HCT116 (cell line): ENCODE results near the gene PHF21B. TPM values are rescaled to one million over a fixed set of nuclear protein-coding genes. Genes with fewer than 3 reads are reported as not detected.

Source experiments
- ATAC-seq: fragments of 200-7000 bp; cut with Tn5 transposase; 2 replicates; pipeline ENCODE4 v1.9.1; 2020; ENCODE audit warnings: mild to moderate bottlenecking, moderate library complexity
- BruUV-seq: library from RNA; stranded (reverse); fragments of 400-500 nt; replicated peaks from 2 replicates; lab custom pipeline; 2021; lab: Mats Ljungman, UMichigan
- CTCF ChIA-PET: fragments of 300-600 bp; sonication (Branson Sonifier 250); formaldehyde crosslinking; loops from one replicate; lab custom pipeline; 2021; ENCODE audit warnings: antibody characterized with exemption; lab: Charles Lee
- POLR2A ChIA-PET: fragments of 300-600, 350-600 bp; sonication (Branson Sonifier 250); formaldehyde crosslinking; loops from one replicate; lab custom pipeline; 2021; ENCODE audit warnings: antibody characterized with exemption; lab: Charles Lee
- RAD21 ChIA-PET, 2 experiments: fragments of 300-600 bp; sonication (Branson Sonifier 250); formaldehyde crosslinking; loops; one replicate each; lab custom pipeline; 2023; ENCODE audit warnings: low total read pairs in 2 of 2; ENCODE audit not compliant: uncharacterized antibody in 2 of 2, unreplicated experiment in 2 of 2, low non-redundant PET in 1 of 2; lab: Charles Lee
- DNase-seq: peaks from one replicate; pipeline ENCODE4 v3.0.0-alpha.2; 2010; ENCODE audit warnings: low read depth, low spot score
- H2AFZ ChIP-seq: fragments of 200-600 bp; shearing (Covaris generic), sonication (generic); 2 replicates; pipeline ENCODE4 v1.6.1; 2017; ENCODE audit warnings: low read depth, mixed run types, mixed read lengths, antibody characterized with exemption, low read length; ENCODE audit not compliant: poor library complexity, severe bottlenecking
- H3K27ac ChIP-seq: 2 replicates; pipeline ENCODE4 v1.5.1; 2012; ENCODE audit warnings: low read depth, low read length
- H3K27me3 ChIP-seq: fragments of 200-600 bp; sonication (generic); 2 replicates; pipeline ENCODE4 v1.6.1; 2016; ENCODE audit warnings: mixed run types, low read length, mixed read lengths; ENCODE audit not compliant: insufficient read depth
- H3K36me3 ChIP-seq, 2 experiments: fragments of 200-500 bp in 1 of 2; fragments of 200-600 bp in 1 of 2; sonication (Bioruptor generic) in 1 of 2; sonication (generic) in 1 of 2; 2 replicates each; pipeline versions ENCODE4 v1.5.1 to v1.6.1; 2014 to 2016; ENCODE audit warnings: low read length in 2 of 2, inconsistent platforms in 1 of 2, mixed read lengths in 1 of 2, mixed run types in 1 of 2; ENCODE audit not compliant: insufficient read depth in 2 of 2, control insufficient read depth in 1 of 2
- H3K4me1 ChIP-seq, 2 experiments: fragments of 200-600 bp in 1 of 2; sonication (generic) in 1 of 2; 2 replicates each; pipeline versions ENCODE4 v1.5.1 to v1.6.1; 2012 to 2017; ENCODE audit warnings: low read length in 2 of 2, inconsistent platforms in 1 of 2, mild to moderate bottlenecking in 1 of 2, mixed read lengths in 1 of 2, mixed run types in 1 of 2, moderate library complexity in 1 of 2; ENCODE audit not compliant: insufficient read depth in 2 of 2, control insufficient read depth in 1 of 2
- H3K4me2 ChIP-seq: fragments of 200-600 bp; sonication (generic); 2 replicates; pipeline ENCODE4 v1.6.1; 2017; ENCODE audit warnings: mixed run types, low read length, mixed read lengths
- H3K4me3 ChIP-seq, 2 experiments: fragments of 200-600 bp in 1 of 2; sonication (generic) in 1 of 2; replicated peaks in 1 of 2; 2 replicates each; pipeline ENCODE4 v1.5.1; 2011 to 2016; ENCODE audit warnings: low read length in 2 of 2, control low read depth in 1 of 2, low read depth in 1 of 2, mild to moderate bottlenecking in 1 of 2, mixed read lengths in 1 of 2, mixed run types in 1 of 2
- H3K79me2 ChIP-seq: fragments of 200-600 bp; sonication (generic); 2 replicates; pipeline ENCODE4 v1.6.1; 2017; ENCODE audit warnings: mild to moderate bottlenecking, mixed run types, low read length, moderate library complexity, mixed read lengths; ENCODE audit not compliant: insufficient read depth
- H3K9ac ChIP-seq: fragments of 200-600 bp; sonication (generic); 2 replicates; pipeline ENCODE4 v1.6.1; 2016; ENCODE audit warnings: low read length, mixed read lengths
- H3K9me2 ChIP-seq: fragments of 200-600 bp; sonication (generic), shearing (Covaris generic); 2 replicates; pipeline ENCODE4 v1.6.1; 2017; ENCODE audit warnings: mixed run types, mild to moderate bottlenecking, moderate library complexity; ENCODE audit not compliant: insufficient read depth
- H3K9me3 ChIP-seq, 2 experiments: fragments of 200-500 bp in 1 of 2; fragments of 200-600 bp in 1 of 2; sonication (Bioruptor generic) in 1 of 2; sonication (generic) in 1 of 2; 2 replicates each; pipeline ENCODE4 v1.6.1; 2014 to 2017; ENCODE audit warnings: low read length in 2 of 2, mixed read lengths in 2 of 2, inconsistent platforms in 1 of 2, low read depth in 1 of 2, mild to moderate bottlenecking in 1 of 2, mixed run types in 1 of 2, moderate library complexity in 1 of 2; ENCODE audit not compliant: control insufficient read depth in 1 of 2, insufficient read depth in 1 of 2
- H4K20me1 ChIP-seq: fragments of 200-600 bp; sonication (generic), shearing (Covaris generic); 2 replicates; pipeline ENCODE4 v1.6.1; 2017; ENCODE audit warnings: mixed run types, mild to moderate bottlenecking, moderate library complexity; ENCODE audit not compliant: insufficient read depth
- CBX3 ChIP-seq: IDR thresholded peaks from 2 replicates; pipeline ENCODE4 v1.6.1; 2012; ENCODE audit warnings: low read depth
- CEBPB ChIP-seq: IDR thresholded peaks from 2 replicates; pipeline ENCODE4 v1.6.1; 2012; ENCODE audit warnings: low read depth
- EGR1 ChIP-seq: IDR thresholded peaks from 2 replicates; pipeline ENCODE4 v1.6.1; 2012; ENCODE audit warnings: low read depth
- EZH2 ChIP-seq: fragments of 200-600 bp; sonication (generic); IDR thresholded peaks from 2 replicates; pipeline ENCODE4 v1.6.1; 2017; ENCODE audit warnings: antibody characterized with exemption, mixed run types
- EZH2phosphoT487 ChIP-seq: fragments of 200-600 bp; IDR thresholded peaks from 2 replicates; pipeline ENCODE4 v1.6.1; 2018; ENCODE audit warnings: antibody characterized with exemption, borderline replicate concordance
- FOSL1 ChIP-seq: IDR thresholded peaks from 2 replicates; pipeline ENCODE4 v1.6.1; 2012; ENCODE audit warnings: low read depth
- JUND ChIP-seq: IDR thresholded peaks from 2 replicates; pipeline ENCODE4 v1.6.1; 2012
- POLR2A ChIP-seq: IDR thresholded peaks from 2 replicates; pipeline ENCODE4 v1.7.0; 2011; ENCODE audit warnings: borderline replicate concordance; ENCODE audit not compliant: insufficient read depth, insufficient read length; ENCODE audit errors: extremely low read depth
- POLR2AphosphoS5 ChIP-seq: IDR thresholded peaks from 2 replicates; pipeline ENCODE4 v1.6.1; 2011; ENCODE audit warnings: mild to moderate bottlenecking, low read depth, low read length, moderate library complexity
- SIN3A ChIP-seq: IDR thresholded peaks from 2 replicates; pipeline ENCODE4 v1.6.1; 2012; ENCODE audit warnings: low read depth
- YY1 ChIP-seq: IDR thresholded peaks from 2 replicates; pipeline ENCODE4 v1.6.1; 2011; ENCODE audit warnings: low read length, low read depth, moderate library complexity, mild to moderate bottlenecking; ENCODE audit not compliant: insufficient replicate concordance; ENCODE audit errors: extremely low read depth
- ZFX ChIP-seq: fragments of 450-650 bp; IDR thresholded peaks from 2 replicates; pipeline ENCODE4 v1.6.1; 2017
- intact Hi-C: fragments of 100-400 bp; cut with micrococcal nuclease; formaldehyde crosslinking; loops from 2 replicates; pipeline ENCODE4 v1.10.0; 2022
- total RNA-seq: library from RNA; stranded (reverse); gene quantifications from one replicate; pipeline ENCODE4 v1.2.1, GENCODE V29; 2021; ENCODE audit not compliant: unreplicated experiment
- TF ChIP-seq, protein P1 (sequence below): IDR thresholded peaks from 2 replicates; pipeline ENCODE4 v1.6.1; 2012
- TF ChIP-seq, protein P2 (sequence below): IDR thresholded peaks from 2 replicates; pipeline ENCODE4 v1.6.1; 2012; ENCODE audit warnings: low read depth
- TF ChIP-seq, protein P3 (sequence below): IDR thresholded peaks from 2 replicates; pipeline ENCODE4 v1.6.1; 2011; ENCODE audit warnings: mild to moderate bottlenecking, low read length, moderate library complexity; ENCODE audit not compliant: insufficient replicate concordance; ENCODE audit errors: extremely low read depth
- TF ChIP-seq, protein P4 (sequence below), 3 experiments: fragments of 200-600 bp in 1 of 3; sonication (generic) in 1 of 3; IDR thresholded peaks in 2 of 3; conservative IDR thresholded peaks in 1 of 3; 2 replicates each; pipeline ENCODE4 v1.5.1; 2012 to 2017; ENCODE audit warnings: low read depth in 2 of 3, low read length in 2 of 3, antibody characterized with exemption in 1 of 3, borderline replicate concordance in 1 of 3, control low read depth in 1 of 3, mild to moderate bottlenecking in 1 of 3, mixed read lengths in 1 of 3, mixed run types in 1 of 3, moderate library complexity in 1 of 3; ENCODE audit not compliant: insufficient read depth in 1 of 3

Gene PHF21B
- total RNA-seq, 1 experiment from 2014 or later = not detected

DNA sequence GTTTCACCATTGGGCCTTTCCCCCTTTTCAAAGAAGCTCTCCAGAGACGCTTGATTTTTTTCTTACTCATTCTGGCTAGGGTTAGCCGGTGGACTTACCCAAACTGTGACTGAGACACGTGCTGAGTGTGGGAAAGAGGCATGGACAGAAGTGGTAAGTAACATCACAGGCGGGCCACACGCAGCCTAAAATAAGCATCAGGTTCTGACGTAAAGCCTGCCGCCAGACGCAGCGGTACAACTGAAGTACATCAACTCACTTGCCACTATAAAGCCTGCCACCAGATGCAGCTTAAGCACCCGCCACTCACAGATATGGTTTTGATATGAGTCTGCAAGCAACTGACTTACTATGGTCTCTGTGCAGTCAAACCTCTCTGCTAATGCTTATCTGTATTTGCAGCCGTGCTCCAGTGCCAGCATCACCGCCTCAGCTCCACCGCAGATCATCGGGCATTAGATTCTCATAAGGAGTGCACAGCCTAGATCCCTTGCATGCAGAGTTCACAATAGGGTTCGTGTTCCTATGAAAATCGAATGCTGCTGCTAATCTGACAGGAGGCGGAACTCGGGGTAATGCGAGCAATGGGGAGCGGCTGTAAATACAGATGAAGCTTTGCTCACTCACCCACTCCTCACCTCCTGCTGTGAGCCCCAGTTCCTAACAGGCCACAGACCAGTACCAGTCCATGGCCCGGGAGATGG, 58.8 kb downstream of the PHF21B start:
- intact Hi-C loops = no loop called here
- POLR2A ChIA-PET = no interaction called here
- no peak for ATAC-seq

More for the DNA sequence above, 58.8 kb downstream of the PHF21B start:
- ChIA-PET CTCF (no interaction called here), RAD21 (no interaction called here)
- H3K27ac ChIP-seq = no peak overlapping the region
- H3K79me2 ChIP-seq = no peaks in the 10 kb centered on the region
- H3K4me2 ChIP-seq = no peak overlapping the region
- no peak overlapping the region for H3K9ac ChIP-seq
- H2AFZ ChIP-seq = no peak overlapping the region
- H4K20me1 ChIP-seq = no peaks in the 10 kb centered on the region
- DNase-seq = no peak
- TF ChIP-seq, protein P1, sequence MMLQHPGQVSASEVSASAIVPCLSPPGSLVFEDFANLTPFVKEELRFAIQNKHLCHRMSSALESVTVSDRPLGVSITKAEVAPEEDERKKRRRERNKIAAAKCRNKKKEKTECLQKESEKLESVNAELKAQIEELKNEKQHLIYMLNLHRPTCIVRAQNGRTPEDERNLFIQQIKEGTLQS = no peak
- TF ChIP-seq ZFX = no peak
- no peak for TF ChIP-seq POLR2AphosphoS5
- no peak for TF ChIP-seq SIN3A
- TF ChIP-seq EZH2 = no peak
- no peak for TF ChIP-seq FOSL1
- TF ChIP-seq JUND = no peak
- no peak for TF ChIP-seq POLR2A
- TF ChIP-seq, protein P2, sequence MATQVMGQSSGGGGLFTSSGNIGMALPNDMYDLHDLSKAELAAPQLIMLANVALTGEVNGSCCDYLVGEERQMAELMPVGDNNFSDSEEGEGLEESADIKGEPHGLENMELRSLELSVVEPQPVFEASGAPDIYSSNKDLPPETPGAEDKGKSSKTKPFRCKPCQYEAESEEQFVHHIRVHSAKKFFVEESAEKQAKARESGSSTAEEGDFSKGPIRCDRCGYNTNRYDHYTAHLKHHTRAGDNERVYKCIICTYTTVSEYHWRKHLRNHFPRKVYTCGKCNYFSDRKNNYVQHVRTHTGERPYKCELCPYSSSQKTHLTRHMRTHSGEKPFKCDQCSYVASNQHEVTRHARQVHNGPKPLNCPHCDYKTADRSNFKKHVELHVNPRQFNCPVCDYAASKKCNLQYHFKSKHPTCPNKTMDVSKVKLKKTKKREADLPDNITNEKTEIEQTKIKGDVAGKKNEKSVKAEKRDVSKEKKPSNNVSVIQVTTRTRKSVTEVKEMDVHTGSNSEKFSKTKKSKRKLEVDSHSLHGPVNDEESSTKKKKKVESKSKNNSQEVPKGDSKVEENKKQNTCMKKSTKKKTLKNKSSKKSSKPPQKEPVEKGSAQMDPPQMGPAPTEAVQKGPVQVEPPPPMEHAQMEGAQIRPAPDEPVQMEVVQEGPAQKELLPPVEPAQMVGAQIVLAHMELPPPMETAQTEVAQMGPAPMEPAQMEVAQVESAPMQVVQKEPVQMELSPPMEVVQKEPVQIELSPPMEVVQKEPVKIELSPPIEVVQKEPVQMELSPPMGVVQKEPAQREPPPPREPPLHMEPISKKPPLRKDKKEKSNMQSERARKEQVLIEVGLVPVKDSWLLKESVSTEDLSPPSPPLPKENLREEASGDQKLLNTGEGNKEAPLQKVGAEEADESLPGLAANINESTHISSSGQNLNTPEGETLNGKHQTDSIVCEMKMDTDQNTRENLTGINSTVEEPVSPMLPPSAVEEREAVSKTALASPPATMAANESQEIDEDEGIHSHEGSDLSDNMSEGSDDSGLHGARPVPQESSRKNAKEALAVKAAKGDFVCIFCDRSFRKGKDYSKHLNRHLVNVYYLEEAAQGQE = no peak
- no peak for TF ChIP-seq EGR1
- no peak for TF ChIP-seq EZH2phosphoT487
- no peak for TF ChIP-seq CEBPB
- TF ChIP-seq, protein P3, sequence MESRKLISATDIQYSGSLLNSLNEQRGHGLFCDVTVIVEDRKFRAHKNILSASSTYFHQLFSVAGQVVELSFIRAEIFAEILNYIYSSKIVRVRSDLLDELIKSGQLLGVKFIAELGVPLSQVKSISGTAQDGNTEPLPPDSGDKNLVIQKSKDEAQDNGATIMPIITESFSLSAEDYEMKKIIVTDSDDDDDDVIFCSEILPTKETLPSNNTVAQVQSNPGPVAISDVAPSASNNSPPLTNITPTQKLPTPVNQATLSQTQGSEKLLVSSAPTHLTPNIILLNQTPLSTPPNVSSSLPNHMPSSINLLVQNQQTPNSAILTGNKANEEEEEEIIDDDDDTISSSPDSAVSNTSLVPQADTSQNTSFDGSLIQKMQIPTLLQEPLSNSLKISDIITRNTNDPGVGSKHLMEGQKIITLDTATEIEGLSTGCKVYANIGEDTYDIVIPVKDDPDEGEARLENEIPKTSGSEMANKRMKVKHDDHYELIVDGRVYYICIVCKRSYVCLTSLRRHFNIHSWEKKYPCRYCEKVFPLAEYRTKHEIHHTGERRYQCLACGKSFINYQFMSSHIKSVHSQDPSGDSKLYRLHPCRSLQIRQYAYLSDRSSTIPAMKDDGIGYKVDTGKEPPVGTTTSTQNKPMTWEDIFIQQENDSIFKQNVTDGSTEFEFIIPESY = no peak
- no peak for TF ChIP-seq CBX3
- TF ChIP-seq, protein P4, sequence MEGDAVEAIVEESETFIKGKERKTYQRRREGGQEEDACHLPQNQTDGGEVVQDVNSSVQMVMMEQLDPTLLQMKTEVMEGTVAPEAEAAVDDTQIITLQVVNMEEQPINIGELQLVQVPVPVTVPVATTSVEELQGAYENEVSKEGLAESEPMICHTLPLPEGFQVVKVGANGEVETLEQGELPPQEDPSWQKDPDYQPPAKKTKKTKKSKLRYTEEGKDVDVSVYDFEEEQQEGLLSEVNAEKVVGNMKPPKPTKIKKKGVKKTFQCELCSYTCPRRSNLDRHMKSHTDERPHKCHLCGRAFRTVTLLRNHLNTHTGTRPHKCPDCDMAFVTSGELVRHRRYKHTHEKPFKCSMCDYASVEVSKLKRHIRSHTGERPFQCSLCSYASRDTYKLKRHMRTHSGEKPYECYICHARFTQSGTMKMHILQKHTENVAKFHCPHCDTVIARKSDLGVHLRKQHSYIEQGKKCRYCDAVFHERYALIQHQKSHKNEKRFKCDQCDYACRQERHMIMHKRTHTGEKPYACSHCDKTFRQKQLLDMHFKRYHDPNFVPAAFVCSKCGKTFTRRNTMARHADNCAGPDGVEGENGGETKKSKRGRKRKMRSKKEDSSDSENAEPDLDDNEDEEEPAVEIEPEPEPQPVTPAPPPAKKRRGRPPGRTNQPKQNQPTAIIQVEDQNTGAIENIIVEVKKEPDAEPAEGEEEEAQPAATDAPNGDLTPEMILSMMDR (IDR thresholded peaks at IDR 0.05 in 2 of 3, conservative IDR thresholded peaks at IDR 0.05 in 1 of 3; ENCODE audit: borderline replicate concordance in 1 of 3, insufficient read depth in 1 of 3, low read depth in 2 of 3, low read length in 2 of 3) = no peak
- no peak for TF ChIP-seq YY1
- H3K9me2 ChIP-seq = no peaks in the 10 kb centered on the region
- no peaks in the 10 kb centered on the region for H3K9me3 ChIP-seq
- no TSS peak for BruUV-seq
- no peak overlapping the region for H3K4me3 ChIP-seq
- no peaks in the 10 kb centered on the region for H3K4me1 ChIP-seq
- H3K27me3 ChIP-seq = peaks cover 32% of the 10 kb centered on the region; the same call in 1 of the 2 replicates
- no peaks in the 10 kb centered on the region for H3K36me3 ChIP-seq
